ENCODE results near the gene BRSK1.

Gene BRSK1

GRCh38 chr19:55353356-55353802 is 69.6 kb downstream of the BRSK1 start:
- no peak for DNase-seq (ENCODE audit: low spot score)

GRCh38 chr19:55353803-55354697 is 70.3 kb downstream of the BRSK1 start:
- peak; percentile 8 for DNase-seq (ENCODE audit: low spot score)

- no peak for DNase-seq (ENCODE audit: low spot score)
Measured at GRCh38 chr19:55354698-55355212, 71.0 kb downstream of the BRSK1 start, which contains the start of gene COX6B2. TSS of gene COX6B2 (minus strand) at chr19:55354719. CDS start at chr19:55354521, 198 bp downstream.

GRCh38 chr19:55355213-55355821 is 71.5 kb downstream of the BRSK1 start:
- DNase-seq (ENCODE audit: low spot score) = no peak

GRCh38 chr19:55358493-55358892 is 74.7 kb downstream of the BRSK1 start:
- DNase-seq (ENCODE audit: low spot score) = no peak

- DNase-seq (ENCODE audit: low spot score) = no peak
Measured at GRCh38 chr19:55358943-55359908, 75.4 kb downstream of the BRSK1 start.

- no peak for DNase-seq (ENCODE audit: low spot score)
Measured at GRCh38 chr19:55360902-55361301, 77.1 kb downstream of the BRSK1 start.
